IMR-90 (cell line): ENCODE measurements around the gene NTSR2. TPM values are rescaled to one million over a fixed set of nuclear protein-coding genes. Genes with fewer than 3 reads are reported as not detected.
A peak's percentile ranks its signal among the peaks of the same experiment; 100 is the strongest.

ENCODE experiments used
- ATAC-seq: fragments of 200-7000 bp; cut with Tn5 transposase; 2 replicates; pipeline ENCODE4 v1.9.1; 2020; ENCODE audit warnings: low read depth, mild to moderate bottlenecking, moderate library complexity
- BruUV-seq: library from RNA; stranded (reverse); fragments of 400-500 nt; replicated peaks from 2 replicates; lab custom pipeline; 2021; lab: Mats Ljungman, UMichigan
- CTCF ChIA-PET: fragments of 300-600 bp; formaldehyde crosslinking; extraction: SDS; loops from one replicate; lab custom pipeline; 2021; ENCODE audit warnings: antibody characterized with exemption; lab: Yijun Ruan, JAX
- POLR2A ChIA-PET: fragments of 300-600 bp; sonication (Branson Sonifier 250); formaldehyde crosslinking; loops from one replicate; lab custom pipeline; 2022; ENCODE audit warnings: antibody characterized with exemption; ENCODE audit not compliant: unreplicated experiment; lab: Charles Lee
- DNase-seq: peaks from one replicate; pipeline ENCODE4 v3.0.0; 2013
- H2AFZ ChIP-seq: replicated peaks from 2 replicates; pipeline ENCODE3; 2013; ENCODE audit warnings: low read length, mild to moderate bottlenecking; ENCODE audit not compliant: poor library complexity
- H2AK5ac ChIP-seq: 2 replicates; pipeline ENCODE4 v1.6.1; 2013; ENCODE audit warnings: low read depth, low read length, inconsistent platforms
- H2AK9ac ChIP-seq: replicated peaks from 2 replicates; pipeline ENCODE3; 2013; ENCODE audit warnings: mild to moderate bottlenecking, low read depth, low read length, moderate library complexity; ENCODE audit not compliant: poor library complexity
- H2BK120ac ChIP-seq: 2 replicates; pipeline ENCODE4 v1.6.1; 2013; ENCODE audit warnings: low read depth, low read length, inconsistent platforms
- H2BK15ac ChIP-seq: 3 replicates; pipeline ENCODE4 v1.6.1; 2013; ENCODE audit warnings: low read depth, low read length, inconsistent platforms
- H2BK20ac ChIP-seq: 2 replicates; pipeline ENCODE4 v1.6.1; 2013; ENCODE audit warnings: low read depth, mild to moderate bottlenecking, inconsistent platforms, low read length, moderate library complexity
- H2BK5ac ChIP-seq: 2 replicates; pipeline ENCODE4 v1.6.1; 2013; ENCODE audit warnings: mild to moderate bottlenecking, low read depth, low read length, inconsistent platforms; ENCODE audit not compliant: poor library complexity, severe bottlenecking
- H3K14ac ChIP-seq: replicated peaks from 2 replicates; pipeline ENCODE4 v1.6.1; 2013; ENCODE audit warnings: low read depth, low read length, inconsistent platforms
- H3K18ac ChIP-seq: 2 replicates; pipeline ENCODE4 v1.6.1; 2013; ENCODE audit warnings: low read depth, low read length, control low read depth
- H3K23ac ChIP-seq: 2 replicates; pipeline ENCODE4 v1.6.1; 2013; ENCODE audit warnings: low read depth, low read length, inconsistent platforms
- H3K27ac ChIP-seq: 2 replicates; pipeline ENCODE4 v1.5.1; 2013; ENCODE audit warnings: mild to moderate bottlenecking, control low read depth, low read length; ENCODE audit not compliant: insufficient read depth
- H3K27me3 ChIP-seq: 2 replicates; pipeline ENCODE4 v1.6.1; 2013; ENCODE audit warnings: low read length; ENCODE audit not compliant: control insufficient read depth, insufficient read depth
- H3K36me3 ChIP-seq: 2 replicates; pipeline ENCODE4 v1.6.1; 2013; ENCODE audit warnings: low read length, mixed read lengths; ENCODE audit not compliant: control insufficient read depth, insufficient read depth
- H3K4ac ChIP-seq: 2 replicates; pipeline ENCODE4 v1.6.1; 2013; ENCODE audit warnings: low read depth, low read length, inconsistent platforms
- H3K4me1 ChIP-seq: 2 replicates; pipeline ENCODE4 v1.6.1; 2013; ENCODE audit warnings: low read length, mixed read lengths; ENCODE audit not compliant: control insufficient read depth, insufficient read depth
- H3K4me2 ChIP-seq: 2 replicates; pipeline ENCODE4 v1.6.1; 2013; ENCODE audit warnings: low read depth, mild to moderate bottlenecking, control low read depth, low read length, moderate library complexity
- H3K4me3 ChIP-seq: 2 replicates; pipeline ENCODE4 v1.5.1; 2013; ENCODE audit warnings: low read depth, mild to moderate bottlenecking, control low read depth, low read length, moderate library complexity; ENCODE audit not compliant: insufficient read depth
- H3K56ac ChIP-seq: 2 replicates; pipeline ENCODE4 v1.6.1; 2013; ENCODE audit warnings: low read length, inconsistent platforms; ENCODE audit not compliant: insufficient read depth; ENCODE audit errors: extremely low read depth
- H3K79me1 ChIP-seq, 2 experiments: 2 replicates each; pipeline ENCODE4 v1.6.1; 2013; ENCODE audit warnings: low read length in 2 of 2, inconsistent platforms in 1 of 2, low read depth in 1 of 2
- H3K9ac ChIP-seq: 2 replicates; pipeline ENCODE4 v1.6.1; 2013; ENCODE audit warnings: low read depth, low read length, control low read depth
- H3K9me1 ChIP-seq: 2 replicates; pipeline ENCODE4 v1.6.1; 2013; ENCODE audit warnings: low read length, inconsistent platforms; ENCODE audit not compliant: insufficient read depth
- H3K9me3 ChIP-seq: 2 replicates; pipeline ENCODE4 v1.6.1; 2013; ENCODE audit warnings: low read length; ENCODE audit not compliant: control insufficient read depth, insufficient read depth
- H4K20me1 ChIP-seq: 2 replicates; pipeline ENCODE4 v1.6.1; 2013; ENCODE audit warnings: low read length, inconsistent platforms; ENCODE audit not compliant: insufficient read depth
- H4K5ac ChIP-seq: 2 replicates; pipeline ENCODE4 v1.6.1; 2013; ENCODE audit warnings: mild to moderate bottlenecking, low read depth, low read length, control low read depth
- H4K8ac ChIP-seq, 2 experiments: 2 replicates each; pipeline ENCODE4 v1.6.1; 2013; ENCODE audit warnings: low read depth in 2 of 2, low read length in 2 of 2, control low read depth in 1 of 2, inconsistent platforms in 1 of 2
- H4K91ac ChIP-seq: 2 replicates; pipeline ENCODE4 v1.6.1; 2013; ENCODE audit warnings: low read depth, low read length, inconsistent platforms; ENCODE audit not compliant: insufficient read depth
- BHLHE40 ChIP-seq: fragments of 150-350 bp; IDR thresholded peaks from 2 replicates; pipeline ENCODE4 v1.6.1; 2016; ENCODE audit warnings: mild to moderate bottlenecking, low read depth, low read length
- CEBPB ChIP-seq: IDR thresholded peaks from 2 replicates; pipeline ENCODE4 v1.6.1; 2012; ENCODE audit warnings: low read depth, low read length, improper control_type of control experiment
- FOS ChIP-seq: fragments of 150-350 bp; IDR thresholded peaks from 2 replicates; pipeline ENCODE4 v1.6.1; 2016; ENCODE audit warnings: low read depth, low read length
- MAFK ChIP-seq: IDR thresholded peaks from 2 replicates; pipeline ENCODE4 v1.6.1; 2012; ENCODE audit warnings: low read depth, low read length, improper control_type of control experiment
- MAZ ChIP-seq: IDR thresholded peaks from 2 replicates; pipeline ENCODE4 v1.6.1; 2012; ENCODE audit warnings: low read depth, mild to moderate bottlenecking, low read length, improper control_type of control experiment, moderate library complexity, borderline replicate concordance
- MXI1 ChIP-seq: IDR thresholded peaks from 2 replicates; pipeline ENCODE4 v1.6.1; 2012; ENCODE audit warnings: low read depth, mild to moderate bottlenecking, low read length, moderate library complexity, borderline replicate concordance
- NFE2L2 ChIP-seq: fragments of 150-350 bp; IDR thresholded peaks from 2 replicates; pipeline ENCODE4 v1.6.1; 2016; ENCODE audit warnings: low read depth, mild to moderate bottlenecking, low read length
- POLR2A ChIP-seq: IDR thresholded peaks from 2 replicates; pipeline ENCODE4 v1.6.1; 2012; ENCODE audit warnings: mild to moderate bottlenecking, low read depth, low read length
- RAD21 ChIP-seq: IDR thresholded peaks from 2 replicates; pipeline ENCODE4 v1.6.1; 2012; ENCODE audit warnings: low read length, improper control_type of control experiment
- RCOR1 ChIP-seq: IDR thresholded peaks from 2 replicates; pipeline ENCODE4 v1.6.1; 2012; ENCODE audit warnings: mild to moderate bottlenecking, low read length, improper control_type of control experiment; ENCODE audit not compliant: insufficient replicate concordance
- RFX5 ChIP-seq: IDR thresholded peaks from 2 replicates; pipeline ENCODE4 v1.8.0; 2012; ENCODE audit warnings: low read depth, mild to moderate bottlenecking, low read length, moderate library complexity
- SMC3 ChIP-seq: fragments of 150-350 bp; IDR thresholded peaks from 2 replicates; pipeline ENCODE4 v1.6.1; 2016; ENCODE audit warnings: low read depth, mild to moderate bottlenecking, antibody characterized with exemption, low read length, moderate library complexity
- WGBS, 2 experiments: methylation state at CpG; one replicate each; pipeline versions ENCODE4 v1.1.5 to v1.1.7; 2013; ENCODE audit warnings: missing lambda C conversion rate in 2 of 2; ENCODE audit not compliant: insufficient read length in 1 of 2; ENCODE audit errors: extremely low coverage in 2 of 2; 5-methylcytosine and 5-hydroxymethylcytosine counted together
- dilution Hi-C: fragments of 300-500 bp; cut with HindIII; formaldehyde crosslinking; loops from one replicate; pipeline ENCODE4 v1.14.3; 2018; ENCODE audit warnings: low sequenced_read_pairs; ENCODE audit not compliant: unreplicated experiment
- in situ Hi-C: fragments of 300-500 bp; cut with MboI; formaldehyde crosslinking; loops from 3 replicates; pipeline ENCODE4 v1.14.3; 2019; ENCODE audit warnings: low sequenced_read_pairs, inconsistent platforms, mixed read lengths
- intact Hi-C: fragments of 100-400 bp; cut with micrococcal nuclease; formaldehyde crosslinking; loops from 2 replicates; pipeline ENCODE4 v1.10.0; 2022
- polyA plus RNA-seq, 3 experiments: library from polyadenylated mRNA; depleted of rRNA; stranded (reverse); fragments of >200 nt; gene quantifications; 2 replicates each; pipeline ENCODE4 v1.2.3, GENCODE V29; 2012; ENCODE audit warnings: low replicate concordance in 1 of 3
- total RNA-seq: library from RNA; depleted of rRNA; stranded (reverse); fragments of >200 nt; gene quantifications from 2 replicates; pipeline ENCODE4 v1.2.3, GENCODE V29; 2012
- TF ChIP-seq, protein P1 (sequence below): fragments of 150-350 bp; IDR thresholded peaks from 2 replicates; pipeline ENCODE4 v1.6.1; 2016; ENCODE audit warnings: low read depth, mild to moderate bottlenecking, low read length, moderate library complexity, borderline replicate concordance
- TF ChIP-seq, protein P2 (sequence below): fragments of 150-350 bp; IDR thresholded peaks from 2 replicates; pipeline ENCODE4 v1.6.1; 2017; ENCODE audit warnings: mild to moderate bottlenecking, antibody characterized with exemption, low read length, low read depth

NTSR2 gene
- total and polyA plus RNA-seq, 2 of the 4 experiments (the other 2 are of a cell fraction) = not detected

DNA sequence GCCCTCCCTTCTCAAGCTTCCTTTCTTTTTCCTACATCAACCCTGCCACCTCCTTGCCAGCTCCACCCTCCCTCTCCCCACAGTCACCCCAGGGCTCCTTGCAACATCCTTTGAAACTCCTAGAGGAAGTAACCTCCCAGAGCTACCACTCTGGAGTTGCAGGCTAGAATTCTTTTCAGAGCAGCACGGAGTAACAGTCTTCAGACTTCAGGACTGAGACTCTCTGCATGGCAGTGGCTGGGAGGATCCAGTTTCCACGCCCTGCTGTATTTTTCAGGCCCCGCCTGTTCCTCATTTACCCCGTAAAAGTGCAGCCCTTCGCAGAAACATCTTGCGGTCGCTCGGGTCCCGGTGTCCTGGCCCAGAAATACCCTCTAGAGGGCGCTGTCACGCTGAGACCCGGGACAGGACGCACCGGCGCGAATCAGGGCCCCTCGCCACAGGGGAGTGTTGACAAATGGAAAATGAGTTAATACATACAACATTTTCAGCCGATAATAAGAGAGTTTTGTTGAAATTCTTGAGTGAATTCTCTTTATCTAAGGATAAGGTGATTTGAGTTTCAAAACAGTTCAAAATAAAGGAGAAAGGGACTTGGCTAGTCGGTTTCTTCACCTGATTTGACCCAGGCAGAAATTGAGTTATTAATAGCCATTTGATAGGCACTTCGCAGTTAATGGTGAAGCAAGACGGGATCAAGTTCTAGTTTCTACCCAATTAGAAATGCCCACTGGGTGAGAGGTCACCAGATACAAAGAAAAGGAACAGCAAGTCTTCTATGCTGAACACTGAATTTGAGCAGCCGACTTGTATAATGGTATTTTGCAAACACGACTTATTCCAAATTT lies 18.5 kb upstream of the NTSR2 start:
- Histone ChIP-seq H2AFZ (peak overlapping the region; percentile 73), H3K4ac (no peak overlapping the region), H4K5ac (no peak overlapping the region), H3K18ac (no peak overlapping the region), H2AK9ac (no peak overlapping the region), H3K9me3 (no peaks in the 10 kb centered on the region), H2BK20ac (no peak overlapping the region), H3K4me3 (peak overlapping the region; percentile 6), H2AK5ac (no peak overlapping the region), H3K36me3 (no peaks in the 10 kb centered on the region), H4K20me1 (no peaks in the 10 kb centered on the region), H3K23ac (no peak overlapping the region), H2BK120ac (no peak overlapping the region), H3K79me1 (no peaks in the 10 kb centered on the region), H2BK5ac (no peak overlapping the region), H3K9me1 (no peaks in the 10 kb centered on the region), H3K9ac (no peak overlapping the region), H4K8ac (no peak overlapping the region; a peak in 1 of 4 replicates), H3K56ac (no peak overlapping the region), H3K27ac (no peak overlapping the region), H3K4me1 (no peaks in the 10 kb centered on the region), H3K14ac (peak overlapping the region; percentile 4; the same call in 1 of the 2 replicates), H3K27me3 (peaks cover 23% of the 10 kb centered on the region), H2BK15ac (no peak overlapping the region), H3K4me2 (peak overlapping the region; percentile 51), H4K91ac (no peak overlapping the region)
- intact Hi-C loops (loop anchor here (1.0 to 5.0 kb wide), 3 partner anchors 56 to 101 kb away; no protein-coding TSS in a partner anchor), in situ Hi-C loops (no loop called here), dilution Hi-C loops (no loop called here)
- 0% methylated on average over 3 of the region's 23 CpGs; no CpG with 5 or more reads in 1 of the 2 experiments for WGBS, 2 experiments
- DNase-seq (peak; percentile 65), ATAC-seq (peak; percentile 85)
- ChIA-PET POLR2A (no interaction called here), CTCF (interaction anchor here (0.5 to 1.2 kb wide), 20 partner anchors 8 to 95 kb away, joined by 3 to 8 read pairs (median 4); partner anchors contain the start of genes LPIN1 and NTSR2)
- BruUV-seq = no TSS peak
- TF ChIP-seq MAZ = no peak
- 0 out of 2 replicates have a peak, but pooled peaks have one; percentile 33 for TF ChIP-seq CEBPB
- peak; percentile 68 for TF ChIP-seq RAD21
- TF ChIP-seq FOS = no peak
- no peak for TF ChIP-seq RFX5
- no peak for TF ChIP-seq NFE2L2
- TF ChIP-seq SMC3 = peak; percentile 60
- TF ChIP-seq MAFK = no peak
- TF ChIP-seq, protein P1, sequence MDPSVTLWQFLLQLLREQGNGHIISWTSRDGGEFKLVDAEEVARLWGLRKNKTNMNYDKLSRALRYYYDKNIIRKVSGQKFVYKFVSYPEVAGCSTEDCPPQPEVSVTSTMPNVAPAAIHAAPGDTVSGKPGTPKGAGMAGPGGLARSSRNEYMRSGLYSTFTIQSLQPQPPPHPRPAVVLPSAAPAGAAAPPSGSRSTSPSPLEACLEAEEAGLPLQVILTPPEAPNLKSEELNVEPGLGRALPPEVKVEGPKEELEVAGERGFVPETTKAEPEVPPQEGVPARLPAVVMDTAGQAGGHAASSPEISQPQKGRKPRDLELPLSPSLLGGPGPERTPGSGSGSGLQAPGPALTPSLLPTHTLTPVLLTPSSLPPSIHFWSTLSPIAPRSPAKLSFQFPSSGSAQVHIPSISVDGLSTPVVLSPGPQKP = no peak
- no peak for TF ChIP-seq RCOR1
- no peak for TF ChIP-seq MXI1
- no peak for TF ChIP-seq BHLHE40
- TF ChIP-seq POLR2A = no peak
- TF ChIP-seq, protein P2, sequence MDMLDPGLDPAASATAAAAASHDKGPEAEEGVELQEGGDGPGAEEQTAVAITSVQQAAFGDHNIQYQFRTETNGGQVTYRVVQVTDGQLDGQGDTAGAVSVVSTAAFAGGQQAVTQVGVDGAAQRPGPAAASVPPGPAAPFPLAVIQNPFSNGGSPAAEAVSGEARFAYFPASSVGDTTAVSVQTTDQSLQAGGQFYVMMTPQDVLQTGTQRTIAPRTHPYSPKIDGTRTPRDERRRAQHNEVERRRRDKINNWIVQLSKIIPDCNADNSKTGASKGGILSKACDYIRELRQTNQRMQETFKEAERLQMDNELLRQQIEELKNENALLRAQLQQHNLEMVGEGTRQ = no peak
